Measurements from ENCODE around the gene LYZL1. TPM values are rescaled to one million over a fixed set of nuclear protein-coding genes. Genes with fewer than 3 reads are reported as not detected.

Gene LYZL1
- total RNA-seq, 1 donor from 2014 or later: not detected

DNA sequence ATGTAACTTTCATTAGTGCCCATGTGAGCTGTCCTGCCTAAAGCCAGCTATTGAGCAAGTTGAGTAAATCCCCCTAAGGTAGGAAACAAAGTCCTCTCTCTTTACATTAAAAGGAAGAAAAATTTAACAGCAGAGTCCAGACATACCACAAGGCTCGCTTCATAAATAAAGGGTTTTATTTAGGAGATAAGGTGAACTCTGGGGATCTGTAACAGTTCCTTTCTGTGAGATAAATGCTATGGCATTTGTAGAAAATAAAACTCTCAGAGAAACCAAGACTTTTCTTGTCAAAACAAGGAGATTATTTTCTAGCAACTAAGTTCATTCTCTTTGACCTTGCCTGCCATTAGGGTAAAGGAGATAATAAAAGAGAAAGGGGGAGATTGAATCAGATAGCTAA, 32.3 kb upstream of the LYZL1 start:
- intact Hi-C loops (cut with micrococcal nuclease): no loop called here
- Histone ChIP-seq H3K4me3 (no peak overlapping the region), H3K36me3 (no peaks in the 10 kb centered on the region), H3K4me1 (peaks cover 40% of the 10 kb centered on the region), H3K9me3 (replicated peaks) (peaks cover 5% of the 10 kb centered on the region), H3K27me3 (ENCODE audit: low read depth) (peaks cover 3% of the 10 kb centered on the region), H3K27ac (replicated peaks) (peak overlapping the region; percentile 69)
- TF ChIP-seq, protein P1, sequence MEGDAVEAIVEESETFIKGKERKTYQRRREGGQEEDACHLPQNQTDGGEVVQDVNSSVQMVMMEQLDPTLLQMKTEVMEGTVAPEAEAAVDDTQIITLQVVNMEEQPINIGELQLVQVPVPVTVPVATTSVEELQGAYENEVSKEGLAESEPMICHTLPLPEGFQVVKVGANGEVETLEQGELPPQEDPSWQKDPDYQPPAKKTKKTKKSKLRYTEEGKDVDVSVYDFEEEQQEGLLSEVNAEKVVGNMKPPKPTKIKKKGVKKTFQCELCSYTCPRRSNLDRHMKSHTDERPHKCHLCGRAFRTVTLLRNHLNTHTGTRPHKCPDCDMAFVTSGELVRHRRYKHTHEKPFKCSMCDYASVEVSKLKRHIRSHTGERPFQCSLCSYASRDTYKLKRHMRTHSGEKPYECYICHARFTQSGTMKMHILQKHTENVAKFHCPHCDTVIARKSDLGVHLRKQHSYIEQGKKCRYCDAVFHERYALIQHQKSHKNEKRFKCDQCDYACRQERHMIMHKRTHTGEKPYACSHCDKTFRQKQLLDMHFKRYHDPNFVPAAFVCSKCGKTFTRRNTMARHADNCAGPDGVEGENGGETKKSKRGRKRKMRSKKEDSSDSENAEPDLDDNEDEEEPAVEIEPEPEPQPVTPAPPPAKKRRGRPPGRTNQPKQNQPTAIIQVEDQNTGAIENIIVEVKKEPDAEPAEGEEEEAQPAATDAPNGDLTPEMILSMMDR (IDR thresholded peaks at IDR 0.05; ENCODE audit: borderline replicate concordance): no peak
- no peak for DNase-seq

- intact Hi-C loops (cut with micrococcal nuclease): no loop called here
- Histone ChIP-seq H3K4me1 (peaks cover 40% of the 10 kb centered on the region), H3K4me3 (peak overlapping the region; percentile 4), H3K9me3 (replicated peaks) (peaks cover 5% of the 10 kb centered on the region), H3K27ac (replicated peaks) (peak overlapping the region; percentile 69), H3K27me3 (ENCODE audit: low read depth) (peaks cover 3% of the 10 kb centered on the region), H3K36me3 (no peaks in the 10 kb centered on the region)
- peak; percentile 27 for DNase-seq
- TF ChIP-seq, protein P1 (IDR thresholded peaks at IDR 0.05; ENCODE audit: borderline replicate concordance): no peak
These were observed 31.6 kb upstream of the LYZL1 start for GRCh38 chr10:29257106-29257783.

GRCh38 chr10:29257784-29258135, 31.1 kb upstream of the LYZL1 start:
- Histone ChIP-seq H3K9me3 (replicated peaks) (peaks cover 5% of the 10 kb centered on the region), H3K4me3 (no peak overlapping the region), H3K27ac (replicated peaks) (peak overlapping the region; percentile 69), H3K36me3 (no peaks in the 10 kb centered on the region), H3K27me3 (ENCODE audit: low read depth) (peaks cover 2% of the 10 kb centered on the region), H3K4me1 (peaks cover 38% of the 10 kb centered on the region)
- no peak for DNase-seq
- intact Hi-C loops (cut with micrococcal nuclease): no loop called here
- TF ChIP-seq, protein P1 (IDR thresholded peaks at IDR 0.05; ENCODE audit: borderline replicate concordance): no peak

DNA sequence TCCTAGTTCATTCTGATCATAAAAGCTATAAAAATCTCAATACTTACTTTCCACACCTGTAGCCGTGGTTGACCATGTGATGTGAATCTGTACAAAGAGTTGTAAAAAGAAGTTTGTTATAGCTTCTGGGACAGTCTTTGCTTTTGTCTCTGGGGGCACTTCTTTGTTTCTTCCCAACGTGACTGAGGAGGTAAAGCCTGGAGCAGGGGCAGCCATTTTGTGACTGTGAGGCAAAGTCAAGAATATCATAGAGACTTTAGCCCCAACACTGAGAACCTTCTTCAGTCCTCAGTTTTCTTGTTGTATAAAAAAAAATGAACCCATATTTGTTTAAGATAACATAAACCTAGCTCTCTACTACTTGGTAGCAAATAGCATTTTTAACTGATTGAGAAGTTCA, 29.4 kb upstream of the LYZL1 start:
- Histone ChIP-seq H3K27me3 (ENCODE audit: low read depth) (no peaks in the 10 kb centered on the region), H3K27ac (replicated peaks) (no peak overlapping the region), H3K4me1 (peaks cover 26% of the 10 kb centered on the region), H3K4me3 (no peak overlapping the region), H3K9me3 (replicated peaks) (peaks cover 5% of the 10 kb centered on the region), H3K36me3 (no peaks in the 10 kb centered on the region)
- intact Hi-C loops (cut with micrococcal nuclease): no loop called here
- TF ChIP-seq, protein P1 (IDR thresholded peaks at IDR 0.05; ENCODE audit: borderline replicate concordance): no peak
- no peak for DNase-seq

DNA sequence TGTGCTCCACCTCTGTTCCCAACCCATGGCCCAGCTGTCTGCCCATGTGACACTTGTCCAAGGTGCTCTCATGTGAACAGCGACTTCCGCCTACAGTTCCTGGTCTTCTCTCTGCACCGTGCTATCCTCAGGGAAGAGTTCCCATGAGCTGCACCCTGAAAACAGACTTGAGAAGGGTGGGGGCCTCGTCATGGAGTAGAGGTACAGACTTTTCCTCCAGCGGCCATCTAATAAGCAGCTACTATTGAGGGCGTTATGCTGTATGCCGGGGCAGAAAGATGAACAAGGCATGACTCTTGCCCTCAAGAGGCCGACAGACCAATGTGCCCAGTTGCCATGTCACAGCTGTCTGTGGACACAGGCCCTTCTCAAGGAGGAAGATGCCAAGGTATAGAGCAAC, 25.4 kb upstream of the LYZL1 start:
- H3K27me3 ChIP-seq (ENCODE audit: low read depth): no peaks in the 10 kb centered on the region
- no peaks in the 10 kb centered on the region for H3K4me1 ChIP-seq
- intact Hi-C loops (cut with micrococcal nuclease): no loop called here
- peaks cover 5% of the 10 kb centered on the region for H3K9me3 ChIP-seq (replicated peaks)
- no peak overlapping the region for H3K4me3 ChIP-seq
- no peak for DNase-seq
- no peaks in the 10 kb centered on the region for H3K36me3 ChIP-seq
- no peak overlapping the region for H3K27ac ChIP-seq (replicated peaks)
- TF ChIP-seq, protein P1 (IDR thresholded peaks at IDR 0.05; ENCODE audit: borderline replicate concordance): no peak

All from left ventricle myocardium inferior (tissue), 1 donor.